HepG2 (cell line): ENCODE results near the gene TAGLN. TPM values are rescaled to one million over a fixed set of nuclear protein-coding genes. Genes with fewer than 3 reads are reported as not detected.

Experiments used
- BRF2 ChIP-seq: sonication (generic); formaldehyde crosslinking; IDR thresholded peaks from 2 replicates; pipeline ENCODE4 v1.8.1; 2022; ENCODE audit warnings: mild to moderate bottlenecking, missing genetic modification reagents
- CREB3 ChIP-seq: sonication (generic); formaldehyde crosslinking; IDR thresholded peaks from 2 replicates; pipeline ENCODE4 v1.5.0; 2020; ENCODE audit warnings: missing genetic modification reagents
- HHEX ChIP-seq: IDR thresholded peaks from 2 replicates; pipeline ENCODE4 v1.6.1; 2016; ENCODE audit warnings: control low read depth
- HIC2 ChIP-seq: sonication (generic); formaldehyde crosslinking; IDR thresholded peaks from 2 replicates; pipeline ENCODE4 v1.9.0; 2022; ENCODE audit warnings: low read depth, missing genetic modification reagents
- IRF9 ChIP-seq: sonication (generic); formaldehyde crosslinking; IDR thresholded peaks from 2 replicates; pipeline ENCODE4 v1.8.0; 2022; ENCODE audit warnings: missing genetic modification reagents, mild to moderate bottlenecking, borderline replicate concordance
- KDM5B ChIP-seq: sonication (generic); formaldehyde crosslinking; IDR thresholded peaks from 2 replicates; pipeline ENCODE4 v1.4.0; 2020; ENCODE audit warnings: missing genetic modification reagents, mild to moderate bottlenecking, borderline replicate concordance
- RBAK ChIP-seq: sonication (generic); formaldehyde crosslinking; IDR thresholded peaks from 2 replicates; pipeline ENCODE4 v1.5.1; 2020; ENCODE audit warnings: mild to moderate bottlenecking, missing genetic modification reagents
- REL ChIP-seq: sonication (generic); formaldehyde crosslinking; conservative IDR thresholded peaks from 2 replicates; pipeline ENCODE4 v1.8.0; 2022; ENCODE audit warnings: mild to moderate bottlenecking, missing genetic modification reagents, moderate library complexity
- SMAD9 ChIP-seq: sonication (generic); formaldehyde crosslinking; IDR thresholded peaks from 2 replicates; pipeline ENCODE4 v1.5.1; 2020; ENCODE audit warnings: mild to moderate bottlenecking, missing genetic modification reagents
- TBL1XR1 ChIP-seq: fragments of 150-350 bp; IDR thresholded peaks from 2 replicates; pipeline ENCODE4 v1.6.1; 2014; ENCODE audit warnings: borderline replicate concordance, low read length; ENCODE audit not compliant: partially characterized antibody
- YEATS4 ChIP-seq: sonication (generic); formaldehyde crosslinking; IDR thresholded peaks from 2 replicates; pipeline ENCODE4 v1.4.0; 2020; ENCODE audit warnings: missing genetic modification reagents, borderline replicate concordance
- ZFP1 ChIP-seq: IDR thresholded peaks from 2 replicates; pipeline ENCODE4 v1.6.1; 2016
- ZFP41 ChIP-seq: sonication (generic); formaldehyde crosslinking; IDR thresholded peaks from 2 replicates; pipeline ENCODE4 v1.4.0; 2020; ENCODE audit warnings: mild to moderate bottlenecking, missing genetic modification reagents, borderline replicate concordance
- ZNF317 ChIP-seq: sonication (generic); formaldehyde crosslinking; IDR thresholded peaks from 2 replicates; pipeline ENCODE4 v1.5.0; 2020; ENCODE audit warnings: mild to moderate bottlenecking, missing genetic modification reagents
- ZNF546 ChIP-seq: sonication (generic); formaldehyde crosslinking; conservative IDR thresholded peaks from 2 replicates; pipeline ENCODE4 v1.8.1; 2023; ENCODE audit warnings: mild to moderate bottlenecking, missing genetic modification reagents
- ZNF609 ChIP-seq: sonication (generic); formaldehyde crosslinking; IDR thresholded peaks from 2 replicates; pipeline ENCODE4 v1.4.0; 2020; ENCODE audit warnings: mild to moderate bottlenecking, missing genetic modification reagents, borderline replicate concordance
- ZSCAN30 ChIP-seq: sonication (generic); formaldehyde crosslinking; IDR thresholded peaks from 2 replicates; pipeline ENCODE4 v1.5.0; 2020; ENCODE audit warnings: mild to moderate bottlenecking, missing genetic modification reagents
- polyA plus RNA-seq, 8 experiments: library from polyadenylated mRNA; depleted of rRNA in 3 of 8; stranded (reverse) in 7 of 8; unstranded in 1 of 8; fragments of >200 nt; fragmentation: Illumina TruSeq in 4 of 8; extraction: Trizol in 4 of 8; gene quantifications; 2 replicates each; pipeline versions ENCODE4 v1.2.1 to v1.2.3, GENCODE V29; 2011 to 2016; ENCODE audit warnings: low read depth in 4 of 8, missing spikeins in 1 of 8, mixed read lengths in 1 of 8; ENCODE audit not compliant: insufficient read depth in 1 of 8
- total RNA-seq, 5 experiments: library from RNA; depleted of rRNA; stranded (reverse); fragments of >200 nt; fragmentation: Illumina TruSeq; extraction: Trizol; gene quantifications; 2 replicates each; pipeline ENCODE4 v1.2.3, GENCODE V29; 2016; ENCODE audit warnings: low read depth in 1 of 5

Gene TAGLN
- total and polyA plus RNA-seq, 2 of the 13 experiments (the other 11 are each of a cell fraction or from before 2014, with no cell fraction given), result 12.6 to 75.4 TPM

GRCh38 chr11:117180661-117181585 lies 18.2 kb upstream of the TAGLN start (continued):
- TF ChIP-seq BRF2 (CRISPR knock-in tag) (no peak), YEATS4 (CRISPR knock-in tag) (0 out of 2 replicates have a peak, but pooled peaks have one; percentile 11), CREB3 (CRISPR knock-in tag) (no peak), ZNF546 (CRISPR knock-in tag) (no peak), ZFP41 (CRISPR knock-in tag) (no peak), REL (CRISPR knock-in tag) (no peak), KDM5B (CRISPR knock-in tag) (0 out of 2 replicates have a peak, but pooled peaks have one; percentile 32), ZNF609 (CRISPR knock-in tag) (no peak), ZFP1 (no peak), ZNF317 (CRISPR knock-in tag) (no peak), ZSCAN30 (CRISPR knock-in tag) (no peak), HHEX (CRISPR knock-in tag) (no peak), RBAK (CRISPR knock-in tag) (no peak), IRF9 (CRISPR knock-in tag) (no peak), SMAD9 (CRISPR knock-in tag) (no peak), HIC2 (no peak), TBL1XR1 (no peak)
